Neuronal stem cell (in vitro differentiated cells): Measurements from ENCODE around the gene CDH9.

Source experiments
- DNase-seq: peaks from one replicate; pipeline ENCODE4 v3.0.0-alpha.2; 2013; ENCODE audit warnings: low spot score
- H2AFZ ChIP-seq: one replicate; pipeline ENCODE4 v1.6.1; 2013; ENCODE audit warnings: mild to moderate bottlenecking, low read length, inconsistent platforms
- H2AK5ac ChIP-seq: 2 replicates; pipeline ENCODE4 v1.6.1; 2013; ENCODE audit warnings: low read depth, mild to moderate bottlenecking, inconsistent platforms, low read length, moderate library complexity, mixed read lengths
- H2BK120ac ChIP-seq: 2 replicates; pipeline ENCODE4 v1.6.1; 2013; ENCODE audit warnings: low read depth, mild to moderate bottlenecking, inconsistent platforms, low read length, moderate library complexity, mixed read lengths
- H2BK12ac ChIP-seq: one replicate; pipeline ENCODE4 v1.6.1; 2013; ENCODE audit warnings: low read length, inconsistent platforms
- H2BK15ac ChIP-seq: 2 replicates; pipeline ENCODE4 v1.6.1; 2013; ENCODE audit warnings: mild to moderate bottlenecking, low read length, inconsistent platforms, mixed read lengths
- H2BK5ac ChIP-seq: one replicate; pipeline ENCODE4 v1.6.1; 2013; ENCODE audit warnings: inconsistent platforms, mild to moderate bottlenecking, low read length, moderate library complexity
- H3K14ac ChIP-seq: one replicate; pipeline ENCODE4 v1.6.1; 2013; ENCODE audit warnings: low read length, inconsistent platforms
- H3K18ac ChIP-seq: 2 replicates; pipeline ENCODE4 v1.6.1; 2013; ENCODE audit warnings: low read length, inconsistent platforms
- H3K23ac ChIP-seq: 2 replicates; pipeline ENCODE4 v1.6.1; 2013; ENCODE audit warnings: low read depth, mild to moderate bottlenecking, mixed read lengths, low read length, inconsistent platforms; ENCODE audit not compliant: poor library complexity
- H3K27ac ChIP-seq: replicated peaks from 3 replicates; pipeline ENCODE4 v1.5.1; 2013; ENCODE audit warnings: low read length, inconsistent platforms
- H3K27me3 ChIP-seq, 3 experiments: 2 replicates each; pipeline ENCODE4 v1.6.1; 2013; ENCODE audit warnings: low read length in 3 of 3, mild to moderate bottlenecking in 2 of 3, inconsistent platforms in 1 of 3, low read depth in 1 of 3, mixed read lengths in 1 of 3, moderate library complexity in 1 of 3; ENCODE audit not compliant: control insufficient read depth in 3 of 3, insufficient read depth in 3 of 3
- H3K36me3 ChIP-seq, 2 donors: replicated peaks in 1 of 2; 2 replicates each; pipeline ENCODE4 v1.6.1; 2013; ENCODE audit warnings: low read length in 2 of 2; ENCODE audit not compliant: control insufficient read depth in 2 of 2, insufficient read depth in 2 of 2
- H3K4ac ChIP-seq: 2 replicates; pipeline ENCODE4 v1.6.1; 2013; ENCODE audit warnings: inconsistent platforms, mild to moderate bottlenecking, low read length, moderate library complexity
- H3K4me1 ChIP-seq, 2 donors: 1 replicate in 1 of 2; 2 replicates in 1 of 2; pipeline ENCODE4 v1.6.1; 2013; ENCODE audit warnings: low read length in 2 of 2, low read depth in 1 of 2; ENCODE audit not compliant: control insufficient read depth in 2 of 2, insufficient read depth in 1 of 2
- H3K4me2 ChIP-seq: one replicate; pipeline ENCODE4 v1.6.1; 2013; ENCODE audit warnings: mild to moderate bottlenecking, low read length, inconsistent platforms; ENCODE audit not compliant: insufficient read depth, poor library complexity, severe bottlenecking
- H3K4me3 ChIP-seq, 2 donors: 2 replicates each; pipeline ENCODE4 v1.5.1; 2013; ENCODE audit warnings: low read length in 2 of 2, mild to moderate bottlenecking in 2 of 2, inconsistent platforms in 1 of 2, moderate library complexity in 1 of 2
- H3K79me1 ChIP-seq: one replicate; pipeline ENCODE4 v1.6.1; 2013; ENCODE audit warnings: low read depth, mild to moderate bottlenecking, inconsistent platforms, low read length, moderate library complexity
- H3K9ac ChIP-seq: one replicate; pipeline ENCODE4 v1.6.1; 2013; ENCODE audit warnings: mild to moderate bottlenecking, low read depth, low read length, inconsistent platforms; ENCODE audit not compliant: poor library complexity
- H3K9me3 ChIP-seq, 2 donors: replicated peaks in 1 of 2; 2 replicates each; pipeline versions ENCODE3 to v1.6.1; 2013; ENCODE audit warnings: low read length in 2 of 2, mild to moderate bottlenecking in 2 of 2, inconsistent platforms in 1 of 2, low read depth in 1 of 2, mixed read lengths in 1 of 2, moderate library complexity in 1 of 2; ENCODE audit not compliant: control insufficient read depth in 2 of 2, insufficient read depth in 1 of 2
- H4K8ac ChIP-seq: one replicate; pipeline ENCODE4 v1.6.1; 2013; ENCODE audit warnings: low read depth, mild to moderate bottlenecking, inconsistent platforms, low read length, moderate library complexity
- H4K91ac ChIP-seq: one replicate; pipeline ENCODE4 v1.6.1; 2013; ENCODE audit warnings: low read length, low read depth, mild to moderate bottlenecking, inconsistent platforms; ENCODE audit not compliant: poor library complexity
- WGBS, 2 donors: extraction: QIAGEN DNeasy Blood & Tissue Kit; methylation state at CpG; one replicate each; pipeline ENCODE4 v1.1.7; 2013; ENCODE audit warnings: missing lambda C conversion rate in 2 of 2, mixed read lengths in 1 of 2; ENCODE audit not compliant: insufficient read length in 2 of 2, insufficient replicate concordance in 1 of 2; ENCODE audit errors: extremely low coverage in 2 of 2; 5-methylcytosine and 5-hydroxymethylcytosine counted together

The CDH9 gene

GRCh38 chr5:26981750-26982149, 56.6 kb downstream of the CDH9 start:
- no CpG with 5 or more reads among the region's 3 CpGs for WGBS, 2 donors
- H3K9me3 ChIP-seq = no peaks in the 10 kb centered on the region
- no peak overlapping the region for H3K4me3 ChIP-seq
- no peak overlapping the region for H2BK15ac ChIP-seq
- no peaks in the 10 kb centered on the region for H3K4me1 ChIP-seq
- no peak overlapping the region for H4K91ac ChIP-seq
- H2BK120ac ChIP-seq = no peak overlapping the region
- no peaks in the 10 kb centered on the region for H3K27me3 ChIP-seq
- H2AK5ac ChIP-seq = no peak overlapping the region
- no peak overlapping the region for H2BK12ac ChIP-seq
- no peak overlapping the region for H3K9ac ChIP-seq
- H3K23ac ChIP-seq = no peak overlapping the region
- no peak overlapping the region for H3K14ac ChIP-seq
- H2AFZ ChIP-seq = no peak overlapping the region
- H3K4me2 ChIP-seq = no peak overlapping the region
- no peak overlapping the region for H2BK5ac ChIP-seq
- H3K27ac ChIP-seq = no peak overlapping the region
- no peak overlapping the region for H3K4ac ChIP-seq
- no peak for DNase-seq
- H3K79me1 ChIP-seq = no peaks in the 10 kb centered on the region
- H3K18ac ChIP-seq = no peak overlapping the region
- H3K36me3 ChIP-seq = no peaks in the 10 kb centered on the region
- no peak overlapping the region for H4K8ac ChIP-seq

- H4K8ac ChIP-seq = no peak overlapping the region
- no peak overlapping the region for H3K4ac ChIP-seq
- no peaks in the 10 kb centered on the region for H3K27me3 ChIP-seq
- WGBS, 2 donors = no CpG with 5 or more reads among the region's 1 CpG
- no peak overlapping the region for H3K18ac ChIP-seq
- H3K36me3 ChIP-seq = no peaks in the 10 kb centered on the region
- H3K79me1 ChIP-seq = no peaks in the 10 kb centered on the region
- H2BK120ac ChIP-seq = no peak overlapping the region
- no peak overlapping the region for H3K9ac ChIP-seq
- H3K4me3 ChIP-seq = no peak overlapping the region
- H3K4me1 ChIP-seq = no peaks in the 10 kb centered on the region
- H3K14ac ChIP-seq = no peak overlapping the region
- H2BK15ac ChIP-seq = no peak overlapping the region
- no peak overlapping the region for H3K27ac ChIP-seq
- no peak overlapping the region for H3K4me2 ChIP-seq
- H2AK5ac ChIP-seq = no peak overlapping the region
- H4K91ac ChIP-seq = no peak overlapping the region
- H3K23ac ChIP-seq = no peak overlapping the region
- no peak for DNase-seq
- no peak overlapping the region for H2AFZ ChIP-seq
- no peak overlapping the region for H2BK5ac ChIP-seq
- no peaks in the 10 kb centered on the region for H3K9me3 ChIP-seq
- no peak overlapping the region for H2BK12ac ChIP-seq
Measured at GRCh38 chr5:26959290-26959689, 79.1 kb downstream of the CDH9 start.

GRCh38 chr5:26955161-26955560, 83.2 kb downstream of the CDH9 start:
- Histone ChIP-seq H3K23ac (no peak overlapping the region), H3K27me3 (no peaks in the 10 kb centered on the region), H3K9ac (no peak overlapping the region), H2AK5ac (no peak overlapping the region), H2AFZ (no peak overlapping the region), H3K4me3 (no peak overlapping the region), H4K8ac (no peak overlapping the region), H3K4me2 (no peak overlapping the region), H3K14ac (no peak overlapping the region), H3K18ac (no peak overlapping the region), H2BK15ac (no peak overlapping the region), H2BK12ac (no peak overlapping the region), H3K27ac (no peak overlapping the region), H4K91ac (no peak overlapping the region), H2BK120ac (no peak overlapping the region), H2BK5ac (no peak overlapping the region), H3K36me3 (no peaks in the 10 kb centered on the region), H3K4ac (no peak overlapping the region), H3K4me1 (no peaks in the 10 kb centered on the region), H3K9me3 (no peaks in the 10 kb centered on the region), H3K79me1 (no peaks in the 10 kb centered on the region)
- WGBS, 2 donors = no CpG with 5 or more reads among the region's 2 CpGs
- no peak for DNase-seq

GRCh38 chr5:26948921-26949320, 89.5 kb downstream of the CDH9 start:
- H3K4me2 ChIP-seq = no peak overlapping the region
- H3K27me3 ChIP-seq = no peaks in the 10 kb centered on the region
- no peak overlapping the region for H4K8ac ChIP-seq
- no peak for DNase-seq
- H4K91ac ChIP-seq = no peak overlapping the region
- no CpG with 5 or more reads among the region's 2 CpGs for whole genome bisulfite sequencing, 2 donors
- no peak overlapping the region for H2BK120ac ChIP-seq
- H3K4ac ChIP-seq = no peak overlapping the region
- H3K9ac ChIP-seq = no peak overlapping the region
- no peak overlapping the region for H3K18ac ChIP-seq
- H3K36me3 ChIP-seq = no peaks in the 10 kb centered on the region
- no peak overlapping the region for H2AFZ ChIP-seq
- H2BK12ac ChIP-seq = no peak overlapping the region
- H3K23ac ChIP-seq = no peak overlapping the region
- H3K4me1 ChIP-seq = no peaks in the 10 kb centered on the region
- H2BK5ac ChIP-seq = no peak overlapping the region
- no peak overlapping the region for H3K4me3 ChIP-seq
- no peak overlapping the region for H2BK15ac ChIP-seq
- no peak overlapping the region for H2AK5ac ChIP-seq
- H3K9me3 ChIP-seq = no peaks in the 10 kb centered on the region
- no peak overlapping the region for H3K27ac ChIP-seq
- peaks cover 1% of the 10 kb centered on the region for H3K79me1 ChIP-seq
- H3K14ac ChIP-seq = no peak overlapping the region
